Measurements from ENCODE around the gene GRID1. TPM values are rescaled to one million over a fixed set of nuclear protein-coding genes. Genes with fewer than 3 reads are reported as not detected.

The GRID1 gene
- total and polyA plus RNA-seq, 10 of the 15 experiments (the other 5 are each of a cell fraction or from before 2014, with no cell fraction given), result 0.04 to 0.62 (median 0.08) TPM; not detected in 5

GRCh38 chr10:85612378-85612775 is 754.2 kb downstream of the GRID1 start:
- Histone ChIP-seq H3K79me2 (ENCODE audit: control insufficient read depth, insufficient read depth, low read length) (no peaks in the 10 kb centered on the region), H3K4me1 (ENCODE audit: control insufficient read depth, insufficient read depth, low read length) (peaks cover 10% of the 10 kb centered on the region), H3K4me2 (ENCODE audit: control insufficient read depth, insufficient read depth) (no peak overlapping the region), H3K27ac (ENCODE audit: control insufficient read depth, insufficient read depth) (no peak overlapping the region), H3K27me3 (replicated peaks in 1 of 2; ENCODE audit: control insufficient read depth in 2 of 2, insufficient read depth in 2 of 2, low read length in 1 of 2) (no peaks in the 10 kb centered on the region), H3K9me3 (replicated peaks; ENCODE audit: control insufficient read depth, insufficient read depth, low read length) (no peaks in the 10 kb centered on the region; the same call in 2 of the 3 replicates), H3K36me3 (ENCODE audit: control insufficient read depth in 2 of 2, insufficient read depth in 2 of 2, low read length in 1 of 2) (no peaks in the 10 kb centered on the region), H2AFZ (ENCODE audit: control insufficient read depth, low read depth, low read length) (no peak overlapping the region), H4K20me1 (ENCODE audit: control insufficient read depth, insufficient read depth) (no peaks in the 10 kb centered on the region), H3K4me3 (no peak overlapping the region), H3K9ac (ENCODE audit: control insufficient read depth, insufficient read depth, low read length) (no peak overlapping the region)
- peak; percentile 90 for FAIRE-seq
- CTCF ChIA-PET, result no interaction called here
- no TSS peak for BruUV-seq (replicated peaks)
- POLR2A ChIA-PET, result no interaction called here
- in situ Hi-C loops (cut with MboI) (no loop called here), intact Hi-C loops (cut with micrococcal nuclease; ENCODE audit: unreplicated experiment) (no loop called here)
- RAD21 ChIA-PET (ENCODE audit: unreplicated experiment), result no interaction called here
- DNase-seq (ENCODE audit: low read depth, low spot score), result peak; percentile 21
- SMC1A ChIA-PET (ENCODE audit: uncharacterized antibody, unreplicated experiment), result interaction anchor here (1.0 kb wide), 1 partner anchor 17 kb away, joined by 3 read pairs; no protein-coding TSS in a partner anchor
- ATAC-seq, result peak; percentile 92
- 3% methylated on average over 3 of the region's 3 CpGs for WGBS (ENCODE audit: insufficient coverage, insufficient replicate concordance, low lambda C conversion rate, missing lambda C conversion rate)
- peak; percentile 75 for TF ChIP-seq SPI1 (IDR thresholded peaks at IDR 0.05; ENCODE audit: borderline replicate concordance, insufficient read depth, low read depth, low read length)
- no peak for TF ChIP-seq NFIC (IDR thresholded peaks at IDR 0.05; ENCODE audit: low read depth, low read length)
- TF ChIP-seq MTA2 (IDR thresholded peaks at IDR 0.05; ENCODE audit: low read depth), result peak; percentile 70
- 0 out of 2 replicates have a peak, but pooled peaks have one; percentile 31 for TF ChIP-seq RELB (IDR thresholded peaks at IDR 0.05; ENCODE audit: low read depth)
- no peak for TF ChIP-seq CHD1 (IDR thresholded peaks at IDR 0.05; ENCODE audit: low read depth, low read length)
- peak; percentile 59 for TF ChIP-seq IKZF1 (conservative IDR thresholded peaks at IDR 0.05)
- TF ChIP-seq DPF2 (IDR thresholded peaks at IDR 0.05), result 0 out of 2 replicates have a peak, but pooled peaks have one; percentile 32
- 0 out of 2 replicates have a peak, but pooled peaks have one; percentile 28 for TF ChIP-seq NR2F1 (conservative IDR thresholded peaks at IDR 0.05)
- TF ChIP-seq IRF3 (IDR thresholded peaks at IDR 0.05), result no peak
- TF ChIP-seq PKNOX1 (IDR thresholded peaks at IDR 0.05), result peak; percentile 85
- TF ChIP-seq NBN (IDR thresholded peaks at IDR 0.05), result no peak
- no peak for TF ChIP-seq BRCA1 (IDR thresholded peaks at IDR 0.05; ENCODE audit: low read depth, low read length)
- TF ChIP-seq, protein P1, sequence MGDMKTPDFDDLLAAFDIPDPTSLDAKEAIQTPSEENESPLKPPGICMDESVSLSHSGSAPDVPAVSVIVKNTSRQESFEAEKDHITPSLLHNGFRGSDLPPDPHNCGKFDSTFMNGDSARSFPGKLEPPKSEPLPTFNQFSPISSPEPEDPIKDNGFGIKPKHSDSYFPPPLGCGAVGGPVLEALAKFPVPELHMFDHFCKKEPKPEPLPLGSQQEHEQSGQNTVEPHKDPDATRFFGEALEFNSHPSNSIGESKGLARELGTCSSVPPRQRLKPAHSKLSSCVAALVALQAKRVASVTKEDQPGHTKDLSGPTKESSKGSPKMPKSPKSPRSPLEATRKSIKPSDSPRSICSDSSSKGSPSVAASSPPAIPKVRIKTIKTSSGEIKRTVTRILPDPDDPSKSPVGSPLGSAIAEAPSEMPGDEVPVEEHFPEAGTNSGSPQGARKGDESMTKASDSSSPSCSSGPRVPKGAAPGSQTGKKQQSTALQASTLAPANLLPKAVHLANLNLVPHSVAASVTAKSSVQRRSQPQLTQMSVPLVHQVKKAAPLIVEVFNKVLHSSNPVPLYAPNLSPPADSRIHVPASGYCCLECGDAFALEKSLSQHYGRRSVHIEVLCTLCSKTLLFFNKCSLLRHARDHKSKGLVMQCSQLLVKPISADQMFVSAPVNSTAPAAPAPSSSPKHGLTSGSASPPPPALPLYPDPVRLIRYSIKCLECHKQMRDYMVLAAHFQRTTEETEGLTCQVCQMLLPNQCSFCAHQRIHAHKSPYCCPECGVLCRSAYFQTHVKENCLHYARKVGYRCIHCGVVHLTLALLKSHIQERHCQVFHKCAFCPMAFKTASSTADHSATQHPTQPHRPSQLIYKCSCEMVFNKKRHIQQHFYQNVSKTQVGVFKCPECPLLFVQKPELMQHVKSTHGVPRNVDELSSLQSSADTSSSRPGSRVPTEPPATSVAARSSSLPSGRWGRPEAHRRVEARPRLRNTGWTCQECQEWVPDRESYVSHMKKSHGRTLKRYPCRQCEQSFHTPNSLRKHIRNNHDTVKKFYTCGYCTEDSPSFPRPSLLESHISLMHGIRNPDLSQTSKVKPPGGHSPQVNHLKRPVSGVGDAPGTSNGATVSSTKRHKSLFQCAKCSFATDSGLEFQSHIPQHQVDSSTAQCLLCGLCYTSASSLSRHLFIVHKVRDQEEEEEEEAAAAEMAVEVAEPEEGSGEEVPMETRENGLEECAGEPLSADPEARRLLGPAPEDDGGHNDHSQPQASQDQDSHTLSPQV (IDR thresholded peaks at IDR 0.05), result no peak
- TF ChIP-seq SREBF2 (IDR thresholded peaks at IDR 0.05; ENCODE audit: low read length), result no peak
- TF ChIP-seq NR2C2 (IDR thresholded peaks at IDR 0.05; ENCODE audit: borderline replicate concordance, control insufficient read depth, insufficient read length, low read depth), result no peak
- TF ChIP-seq IKZF2 (IDR thresholded peaks at IDR 0.05), result peak; percentile 53; a peak in 3 of 4 replicates
- TF ChIP-seq RFX5 (IDR thresholded peaks at IDR 0.05; ENCODE audit: low read depth, low read length), result no peak
- no peak for TF ChIP-seq KDM1A (IDR thresholded peaks at IDR 0.05; ENCODE audit: borderline replicate concordance)
- peak; percentile 90 for TF ChIP-seq RUNX3 (IDR thresholded peaks at IDR 0.05; ENCODE audit: low read length)
